ENCODE results near the gene NRXN3. TPM values are rescaled to one million over a fixed set of nuclear protein-coding genes. Genes with fewer than 3 reads are reported as not detected.

Gene NRXN3
- polyA plus RNA-seq, 6 donors from 2014 or later, result not detected

GRCh38 chr14:78875049-78875448, 704.9 kb downstream of the NRXN3 start:
- no peaks in the 10 kb centered on the region for H3K4me1 Mint-ChIP-seq
- DNase-seq (no peak), ATAC-seq (ENCODE audit: low read depth in 2 of 2) (no peak)
- peaks cover 0 to 5% (median 2%) of the 10 kb centered on the region in 7 donors for H3K9me3 Mint-ChIP-seq
- H3K36me3 Mint-ChIP-seq, result no peaks in the 10 kb centered on the region
- H3K27me3 Mint-ChIP-seq, result peaks cover 0 to 7% (median 0%) of the 10 kb centered on the region in 3 donors
- no peak overlapping the region for H3K27ac Mint-ChIP-seq
- no peak overlapping the region for H3K4me3 Mint-ChIP-seq

GRCh38 chr14:78885884-78886283, 715.7 kb downstream of the NRXN3 start:
- Mint-ChIP-seq H3K36me3 (no peaks in the 10 kb centered on the region), H3K9me3 (peaks cover 4 to 23% (median 10%) of the 10 kb centered on the region in 7 donors), H3K27ac (no peak overlapping the region), H3K27me3 (peaks cover 3 to 5% (median 4%) of the 10 kb centered on the region in 3 donors), H3K4me1 (no peaks in the 10 kb centered on the region), H3K4me3 (no peak overlapping the region)
- DNase-seq (no peak), ATAC-seq (ENCODE audit: low read depth in 2 of 2) (no peak)

- peaks cover 0 to 5% (median 0%) of the 10 kb centered on the region in 3 donors for H3K27me3 Mint-ChIP-seq
- ATAC-seq (ENCODE audit: low read depth in 2 of 2) (no peak), DNase-seq (no peak)
- peaks cover 0 to 1% (median 0%) of the 10 kb centered on the region in 7 donors for H3K9me3 Mint-ChIP-seq
- no peak overlapping the region for H3K4me3 Mint-ChIP-seq
- H3K36me3 Mint-ChIP-seq, result no peaks in the 10 kb centered on the region
- H3K4me1 Mint-ChIP-seq, result no peaks in the 10 kb centered on the region
- H3K27ac Mint-ChIP-seq, result no peak overlapping the region
Observed at GRCh38 chr14:78897443-78897842, 727.3 kb downstream of the NRXN3 start.

GRCh38 chr14:78902010-78902623, 731.9 kb downstream of the NRXN3 start:
- ATAC-seq (ENCODE audit: low read depth in 2 of 2) (no peak), DNase-seq (no peak)
- H3K4me3 Mint-ChIP-seq, result no peak overlapping the region
- no peaks in the 10 kb centered on the region for H3K4me1 Mint-ChIP-seq
- H3K27ac Mint-ChIP-seq, result no peak overlapping the region
- peaks cover 0 to 8% (median 0%) of the 10 kb centered on the region in 7 donors for H3K9me3 Mint-ChIP-seq
- H3K27me3 Mint-ChIP-seq, result peaks cover 0 to 12% (median 4%) of the 10 kb centered on the region in 3 donors
- no peaks in the 10 kb centered on the region for H3K36me3 Mint-ChIP-seq

GRCh38 chr14:78904094-78904493, 733.9 kb downstream of the NRXN3 start:
- Mint-ChIP-seq H3K4me1 (no peaks in the 10 kb centered on the region), H3K27ac (no peak overlapping the region), H3K9me3 (peaks cover 0 to 8% (median 5%) of the 10 kb centered on the region in 7 donors), H3K36me3 (no peaks in the 10 kb centered on the region), H3K4me3 (no peak overlapping the region), H3K27me3 (peaks cover 0 to 12% (median 4%) of the 10 kb centered on the region in 3 donors)
- no peak for ATAC-seq (ENCODE audit: low read depth in 2 of 2)
- DNase-seq, result no peak

- Mint-ChIP-seq H3K4me1 (no peaks in the 10 kb centered on the region), H3K27ac (no peak overlapping the region), H3K9me3 (peaks cover 0 to 9% (median 1%) of the 10 kb centered on the region in 7 donors), H3K36me3 (no peaks in the 10 kb centered on the region), H3K27me3 (peaks cover 4 to 14% (median 9%) of the 10 kb centered on the region in 3 donors), H3K4me3 (no peak overlapping the region)
- DNase-seq (no peak), ATAC-seq (ENCODE audit: low read depth in 2 of 2) (no peak)
Observed at GRCh38 chr14:78917462-78917861, 747.3 kb downstream of the NRXN3 start.

- Mint-ChIP-seq H3K27me3 (no peaks in the 10 kb centered on the region), H3K36me3 (no peaks in the 10 kb centered on the region), H3K27ac (no peak overlapping the region), H3K4me1 (no peaks in the 10 kb centered on the region), H3K9me3 (peaks cover 0 to 4% (median 0%) of the 10 kb centered on the region in 7 donors), H3K4me3 (no peak overlapping the region)
- ATAC-seq (ENCODE audit: low read depth in 2 of 2) (no peak), DNase-seq (no peak)
Observed at GRCh38 chr14:78921856-78922255, 751.7 kb downstream of the NRXN3 start.

- Mint-ChIP-seq H3K9me3 (peaks cover 0 to 8% (median 4%) of the 10 kb centered on the region in 7 donors), H3K4me3 (no peak overlapping the region), H3K27ac (no peak overlapping the region), H3K27me3 (peaks cover 0 to 6% (median 0%) of the 10 kb centered on the region in 3 donors), H3K36me3 (no peaks in the 10 kb centered on the region), H3K4me1 (no peaks in the 10 kb centered on the region)
- no peak for DNase-seq
- ATAC-seq (ENCODE audit: low read depth in 2 of 2), result no peak
Observed at GRCh38 chr14:78927261-78927660, 757.1 kb downstream of the NRXN3 start.

GRCh38 chr14:78933166-78933565, 763.0 kb downstream of the NRXN3 start:
- Mint-ChIP-seq H3K36me3 (no peaks in the 10 kb centered on the region), H3K27ac (no peak overlapping the region), H3K4me3 (no peak overlapping the region), H3K4me1 (no peaks in the 10 kb centered on the region), H3K9me3 (peaks cover 0 to 8% (median 4%) of the 10 kb centered on the region in 7 donors), H3K27me3 (peaks cover 0 to 6% (median 0%) of the 10 kb centered on the region in 3 donors)
- ATAC-seq (ENCODE audit: low read depth in 2 of 2) (no peak), DNase-seq (no peak)

GRCh38 chr14:78933948-78934524, 763.9 kb downstream of the NRXN3 start:
- Mint-ChIP-seq H3K27ac (no peak overlapping the region), H3K4me1 (no peaks in the 10 kb centered on the region), H3K4me3 (no peak overlapping the region), H3K36me3 (no peaks in the 10 kb centered on the region), H3K9me3 (peaks cover 0 to 6% (median 4%) of the 10 kb centered on the region in 7 donors), H3K27me3 (peaks cover 0 to 6% (median 0%) of the 10 kb centered on the region in 3 donors)
- DNase-seq (no peak), ATAC-seq (ENCODE audit: low read depth in 2 of 2) (no peak)

GRCh38 chr14:78946949-78947348, 776.8 kb downstream of the NRXN3 start:
- no peaks in the 10 kb centered on the region for H3K4me1 Mint-ChIP-seq
- DNase-seq (no peak), ATAC-seq (ENCODE audit: low read depth in 2 of 2) (no peak)
- H3K4me3 Mint-ChIP-seq, result no peak overlapping the region
- no peaks in the 10 kb centered on the region for H3K36me3 Mint-ChIP-seq
- no peak overlapping the region for H3K27ac Mint-ChIP-seq
- peaks cover 16 to 21% (median 17%) of the 10 kb centered on the region in 3 donors for H3K27me3 Mint-ChIP-seq
- H3K9me3 Mint-ChIP-seq, result no peaks in the 10 kb centered on the region

GRCh38 chr14:78947681-78948080, 777.5 kb downstream of the NRXN3 start:
- Mint-ChIP-seq H3K27me3 (peaks cover 12 to 23% (median 15%) of the 10 kb centered on the region in 3 donors), H3K4me3 (no peak overlapping the region), H3K9me3 (peaks cover 0 to 2% (median 0%) of the 10 kb centered on the region in 7 donors), H3K4me1 (no peaks in the 10 kb centered on the region), H3K36me3 (no peaks in the 10 kb centered on the region), H3K27ac (no peak overlapping the region)
- no peak for DNase-seq
- ATAC-seq (ENCODE audit: low read depth in 2 of 2), result no peak

GRCh38 chr14:78950649-78951048, 780.5 kb downstream of the NRXN3 start:
- Mint-ChIP-seq H3K27ac (no peak overlapping the region), H3K27me3 (peaks cover 0 to 18% (median 9%) of the 10 kb centered on the region in 3 donors), H3K36me3 (no peaks in the 10 kb centered on the region), H3K9me3 (peaks cover 0 to 2% (median 0%) of the 10 kb centered on the region in 7 donors), H3K4me1 (no peaks in the 10 kb centered on the region), H3K4me3 (no peak overlapping the region)
- DNase-seq (no peak), ATAC-seq (ENCODE audit: low read depth in 2 of 2) (no peak)

- peaks cover 0 to 18% (median 15%) of the 10 kb centered on the region in 3 donors for H3K27me3 Mint-ChIP-seq
- no peak overlapping the region for H3K4me3 Mint-ChIP-seq
Observed at GRCh38 chr14:78951602-78952001, 781.4 kb downstream of the NRXN3 start.

More at GRCh38 chr14:78951602-78952001, 781.4 kb downstream of the NRXN3 start:
- H3K4me1 Mint-ChIP-seq, result no peaks in the 10 kb centered on the region
- no peak overlapping the region for H3K27ac Mint-ChIP-seq
- DNase-seq, result no peak
- no peak for ATAC-seq (ENCODE audit: low read depth in 2 of 2)
- H3K36me3 Mint-ChIP-seq, result no peaks in the 10 kb centered on the region
- peaks cover 0 to 2% (median 0%) of the 10 kb centered on the region in 7 donors for H3K9me3 Mint-ChIP-seq

Data from naive B cell (primary cell).